H9 (cell line): ENCODE results near the gene KIF23. TPM values are rescaled to one million over a fixed set of nuclear protein-coding genes. Genes with fewer than 3 reads are reported as not detected.

Source experiments
- DNase-seq: peaks from one replicate; pipeline ENCODE4 v3.0.0-alpha.2; 2017
- H2AFZ ChIP-seq: one replicate; pipeline ENCODE4 v1.6.1; 2013; ENCODE audit warnings: mild to moderate bottlenecking, low read length, control low read depth, moderate library complexity
- H2AK5ac ChIP-seq: 2 replicates; pipeline ENCODE4 v1.6.1; 2013; ENCODE audit warnings: low read length, control low read depth, mixed read lengths; ENCODE audit not compliant: insufficient read length
- H2BK120ac ChIP-seq: one replicate; pipeline ENCODE4 v1.6.1; 2013; ENCODE audit warnings: low read depth, mild to moderate bottlenecking, low read length, control low read depth, inconsistent platforms; ENCODE audit not compliant: poor library complexity, severe bottlenecking
- H2BK12ac ChIP-seq: 2 replicates; pipeline ENCODE4 v1.6.1; 2013; ENCODE audit warnings: low read length, control low read depth, mixed read lengths, low read depth; ENCODE audit not compliant: insufficient read length
- H2BK15ac ChIP-seq: 2 replicates; pipeline ENCODE4 v1.6.1; 2013; ENCODE audit warnings: low read depth, low read length, control low read depth
- H2BK20ac ChIP-seq: one replicate; pipeline ENCODE4 v1.6.1; 2013; ENCODE audit warnings: low read depth, mild to moderate bottlenecking, low read length, control low read depth, inconsistent platforms; ENCODE audit not compliant: poor library complexity, severe bottlenecking
- H2BK5ac ChIP-seq: 2 replicates; pipeline ENCODE4 v1.6.1; 2013; ENCODE audit warnings: low read length, control low read depth, mixed read lengths; ENCODE audit not compliant: insufficient read length
- H3K14ac ChIP-seq: 2 replicates; pipeline ENCODE4 v1.6.1; 2013; ENCODE audit warnings: low read length, control low read depth; ENCODE audit not compliant: insufficient read depth
- H3K18ac ChIP-seq: 2 replicates; pipeline ENCODE4 v1.6.1; 2013; ENCODE audit warnings: low read depth, mild to moderate bottlenecking, mixed read lengths, low read length, control low read depth; ENCODE audit not compliant: insufficient read length
- H3K23ac ChIP-seq: 2 replicates; pipeline ENCODE4 v1.6.1; 2013; ENCODE audit warnings: low read length, control low read depth, mixed read lengths, low read depth; ENCODE audit not compliant: insufficient read length
- H3K23me2 ChIP-seq: 2 replicates; pipeline ENCODE4 v1.6.1; 2013; ENCODE audit warnings: low read depth, mild to moderate bottlenecking, mixed read lengths, low read length, control low read depth; ENCODE audit not compliant: insufficient read length, poor library complexity, severe bottlenecking
- H3K27ac ChIP-seq: 2 replicates; pipeline ENCODE4 v1.5.1; 2013; ENCODE audit warnings: low read length, control low read depth, mixed read lengths, low read depth; ENCODE audit not compliant: insufficient read length
- H3K27me3 ChIP-seq: 2 replicates; pipeline ENCODE4 v1.6.1; 2013; ENCODE audit warnings: low read length, control low read depth, inconsistent platforms; ENCODE audit not compliant: insufficient read depth
- H3K4ac ChIP-seq: 2 replicates; pipeline ENCODE4 v1.6.1; 2013; ENCODE audit warnings: low read depth, mild to moderate bottlenecking, control low read depth, inconsistent platforms, low read length, moderate library complexity
- H3K4me1 ChIP-seq: 2 replicates; pipeline ENCODE4 v1.6.1; 2013; ENCODE audit warnings: low read length, control low read depth, inconsistent platforms; ENCODE audit not compliant: insufficient read depth
- H3K4me2 ChIP-seq: 2 replicates; pipeline ENCODE4 v1.6.1; 2013; ENCODE audit warnings: low read length, control low read depth, mixed read lengths; ENCODE audit not compliant: insufficient read length, insufficient read depth
- H3K56ac ChIP-seq: 2 replicates; pipeline ENCODE4 v1.6.1; 2013; ENCODE audit warnings: low read depth, mild to moderate bottlenecking, mixed read lengths, low read length, control low read depth; ENCODE audit not compliant: insufficient read length
- H3K79me1 ChIP-seq: 2 replicates; pipeline ENCODE4 v1.6.1; 2013; ENCODE audit warnings: low read depth, mild to moderate bottlenecking, moderate library complexity, low read length, control low read depth, inconsistent platforms; ENCODE audit not compliant: insufficient read depth, poor library complexity, severe bottlenecking
- H3K79me2 ChIP-seq: 2 replicates; pipeline ENCODE4 v1.6.1; 2013; ENCODE audit warnings: low read length, control low read depth, inconsistent platforms; ENCODE audit not compliant: insufficient read depth
- H3K9ac ChIP-seq: 2 replicates; pipeline ENCODE4 v1.6.1; 2013; ENCODE audit warnings: low read length, control low read depth, mixed read lengths; ENCODE audit not compliant: insufficient read length; ENCODE audit errors: extremely low read depth
- H3K9me3 ChIP-seq: one replicate; pipeline ENCODE4 v1.6.1; 2013; ENCODE audit warnings: low read depth, low read length, inconsistent platforms; ENCODE audit not compliant: control insufficient read depth
- H3T11ph ChIP-seq: one replicate; pipeline ENCODE4 v1.6.1; 2013; ENCODE audit warnings: mild to moderate bottlenecking, low read length, control low read depth, inconsistent platforms
- H4K20me1 ChIP-seq: one replicate; pipeline ENCODE4 v1.6.1; 2013; ENCODE audit not compliant: control insufficient read depth, insufficient read length, insufficient read depth
- H4K5ac ChIP-seq: 2 replicates; pipeline ENCODE4 v1.6.1; 2013; ENCODE audit warnings: low read depth, mild to moderate bottlenecking, mixed read lengths, low read length, control low read depth; ENCODE audit not compliant: insufficient read length
- H4K8ac ChIP-seq: replicated peaks from 2 replicates; pipeline ENCODE4 v1.6.1; 2013; ENCODE audit warnings: low read length, control low read depth, mixed read lengths, low read depth; ENCODE audit not compliant: insufficient read length
- H4K91ac ChIP-seq: 2 replicates; pipeline ENCODE4 v1.6.1; 2013; ENCODE audit warnings: low read depth, mild to moderate bottlenecking, moderate library complexity, mixed read lengths, low read length, control low read depth; ENCODE audit not compliant: insufficient read length
- H3K27ac Mint-ChIP-seq, 3 experiments: 2 replicates in 2 of 3; 3 replicates in 1 of 3; pipeline ENCODE4 v1.8.0; 2020 to 2021; ENCODE audit warnings: mixed read lengths in 3 of 3, mild to moderate bottlenecking in 1 of 3, moderate library complexity in 1 of 3
- H3K27me3 Mint-ChIP-seq: 2 replicates; pipeline ENCODE4 v1.8.0; 2021; ENCODE audit warnings: low read depth, mild to moderate bottlenecking, moderate library complexity, mixed read lengths
- H3K36me3 Mint-ChIP-seq, 3 experiments: 2 replicates in 2 of 3; 3 replicates in 1 of 3; pipeline ENCODE4 v1.8.0; 2020 to 2021; ENCODE audit warnings: low read depth in 3 of 3, mixed read lengths in 3 of 3; ENCODE audit not compliant: insufficient read depth in 1 of 3
- H3K4me1 Mint-ChIP-seq, 2 experiments: 2 replicates each; pipeline ENCODE4 v1.8.0; 2020; ENCODE audit warnings: mixed read lengths in 2 of 2
- H3K4me3 Mint-ChIP-seq, 2 experiments: 2 replicates in 1 of 2; 3 replicates in 1 of 2; pipeline ENCODE4 v1.8.0; 2020 to 2021; ENCODE audit warnings: mild to moderate bottlenecking in 2 of 2, mixed read lengths in 2 of 2, moderate library complexity in 1 of 2
- H3K9me3 Mint-ChIP-seq, 2 experiments: 2 replicates in 1 of 2; 3 replicates in 1 of 2; pipeline ENCODE4 v1.8.0; 2020; ENCODE audit warnings: mild to moderate bottlenecking in 2 of 2, mixed read lengths in 2 of 2, moderate library complexity in 1 of 2
- WGBS: extraction: QIAGEN DNeasy Blood & Tissue Kit; methylation state at CpG from one replicate; pipeline ENCODE4 v1.1.7; 2013; ENCODE audit warnings: missing lambda C conversion rate, low lambda C conversion rate, mixed read lengths; ENCODE audit not compliant: insufficient read length; ENCODE audit errors: extremely low coverage; 5-methylcytosine and 5-hydroxymethylcytosine counted together
- total RNA-seq: library from RNA; stranded (reverse); gene quantifications from 2 replicates; pipeline ENCODE4 v1.2.1, GENCODE V29; 2021
- TF ChIP-seq, protein P1 (sequence below): fragments of 200-600 bp; sonication (generic); conservative IDR thresholded peaks from 3 replicates; pipeline ENCODE4 v1.8.0; 2021; ENCODE audit warnings: antibody characterized with exemption, mild to moderate bottlenecking

KIF23 gene
- total RNA-seq, 1 experiment from 2014 or later: 55.4 TPM

DNA sequence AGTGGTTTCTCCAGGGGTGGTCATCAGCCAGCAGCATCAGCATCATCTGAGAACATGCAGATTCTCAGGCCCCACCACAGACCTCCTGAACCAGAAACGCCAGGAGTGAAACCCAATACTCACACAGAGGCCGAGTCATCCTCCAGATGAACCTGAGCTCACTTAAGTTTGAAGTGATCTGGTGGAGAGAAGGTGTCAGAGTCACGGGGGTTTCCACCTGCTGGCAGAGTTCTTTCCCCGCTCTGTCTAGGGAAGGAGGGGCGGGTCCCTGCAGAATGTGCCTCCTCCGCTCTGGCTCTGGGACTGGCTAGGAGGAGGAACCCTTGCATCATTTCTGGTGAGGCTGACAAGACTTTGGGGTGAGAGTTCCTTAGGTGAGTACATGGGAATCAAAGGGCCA, 13.3 kb upstream of the KIF23 start:
- H2BK120ac ChIP-seq: no peak overlapping the region
- no peak overlapping the region for H2AFZ ChIP-seq
- Mint-ChIP-seq H3K9me3 (no peaks in the 10 kb centered on the region), H3K4me1 (0 out of 4 replicates have a peak, but pooled peaks cover 0 to 3% of the 10 kb centered on the region in 2 experiments), H3K36me3 (no peaks in the 10 kb centered on the region), H3K27ac (no peak overlapping the region), H3K4me3 (no peak overlapping the region), H3K27me3 (peaks cover 1% of the 10 kb centered on the region)
- no peak overlapping the region for H3K4ac ChIP-seq
- whole genome bisulfite sequencing: no CpG with 5 or more reads among the region's 6 CpGs
- H3K56ac ChIP-seq: no peak overlapping the region
- TF ChIP-seq, protein P1, sequence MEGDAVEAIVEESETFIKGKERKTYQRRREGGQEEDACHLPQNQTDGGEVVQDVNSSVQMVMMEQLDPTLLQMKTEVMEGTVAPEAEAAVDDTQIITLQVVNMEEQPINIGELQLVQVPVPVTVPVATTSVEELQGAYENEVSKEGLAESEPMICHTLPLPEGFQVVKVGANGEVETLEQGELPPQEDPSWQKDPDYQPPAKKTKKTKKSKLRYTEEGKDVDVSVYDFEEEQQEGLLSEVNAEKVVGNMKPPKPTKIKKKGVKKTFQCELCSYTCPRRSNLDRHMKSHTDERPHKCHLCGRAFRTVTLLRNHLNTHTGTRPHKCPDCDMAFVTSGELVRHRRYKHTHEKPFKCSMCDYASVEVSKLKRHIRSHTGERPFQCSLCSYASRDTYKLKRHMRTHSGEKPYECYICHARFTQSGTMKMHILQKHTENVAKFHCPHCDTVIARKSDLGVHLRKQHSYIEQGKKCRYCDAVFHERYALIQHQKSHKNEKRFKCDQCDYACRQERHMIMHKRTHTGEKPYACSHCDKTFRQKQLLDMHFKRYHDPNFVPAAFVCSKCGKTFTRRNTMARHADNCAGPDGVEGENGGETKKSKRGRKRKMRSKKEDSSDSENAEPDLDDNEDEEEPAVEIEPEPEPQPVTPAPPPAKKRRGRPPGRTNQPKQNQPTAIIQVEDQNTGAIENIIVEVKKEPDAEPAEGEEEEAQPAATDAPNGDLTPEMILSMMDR: no peak
- no peak overlapping the region for H3K27ac ChIP-seq
- H3K9ac ChIP-seq: no peak overlapping the region
- H3K18ac ChIP-seq: no peak overlapping the region
- H3K27me3 ChIP-seq: no peaks in the 10 kb centered on the region
- H4K5ac ChIP-seq: no peak overlapping the region
- H2BK20ac ChIP-seq: no peak overlapping the region
- H3K23ac ChIP-seq: no peak overlapping the region
- H4K8ac ChIP-seq: no peak overlapping the region
- DNase-seq: no peak
- H2BK5ac ChIP-seq: no peak overlapping the region
- no peak overlapping the region for H3K14ac ChIP-seq
- no peak overlapping the region for H3K4me2 ChIP-seq
- no peaks in the 10 kb centered on the region for H3K9me3 ChIP-seq
- no peak overlapping the region for H3T11ph ChIP-seq
- no peak overlapping the region for H2AK5ac ChIP-seq
- H2BK12ac ChIP-seq: no peak overlapping the region
- H4K91ac ChIP-seq: no peak overlapping the region
- H3K79me1 ChIP-seq: no peaks in the 10 kb centered on the region
- H3K4me1 ChIP-seq: no peaks in the 10 kb centered on the region
- no peak overlapping the region for H2BK15ac ChIP-seq
- H4K20me1 ChIP-seq: no peaks in the 10 kb centered on the region
- H3K23me2 ChIP-seq: no peaks in the 10 kb centered on the region
- no peaks in the 10 kb centered on the region for H3K79me2 ChIP-seq
